ENCODE results near the gene PRKAR1A.

PRKAR1A gene

DNA sequence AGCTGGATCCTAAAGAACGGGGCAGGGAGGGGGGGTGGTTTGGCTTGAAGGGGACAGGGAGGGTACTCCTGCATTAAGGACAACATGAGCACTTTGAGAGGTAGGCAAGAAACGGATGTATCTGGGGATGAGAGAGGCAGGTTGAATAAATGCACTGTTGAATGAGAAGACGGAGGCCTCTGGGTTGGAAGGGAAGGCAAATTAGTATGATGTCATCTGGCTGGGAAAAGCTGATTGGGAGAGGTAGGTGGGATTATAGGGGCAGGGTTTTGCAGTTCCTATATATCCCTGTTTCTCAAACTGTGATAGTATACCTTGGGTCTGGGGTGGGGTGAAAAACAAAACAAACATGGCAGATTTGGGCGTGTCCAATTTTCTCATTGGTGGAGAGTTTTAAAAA, 44.3 kb downstream of the PRKAR1A start:
- TF ChIP-seq, protein P1, sequence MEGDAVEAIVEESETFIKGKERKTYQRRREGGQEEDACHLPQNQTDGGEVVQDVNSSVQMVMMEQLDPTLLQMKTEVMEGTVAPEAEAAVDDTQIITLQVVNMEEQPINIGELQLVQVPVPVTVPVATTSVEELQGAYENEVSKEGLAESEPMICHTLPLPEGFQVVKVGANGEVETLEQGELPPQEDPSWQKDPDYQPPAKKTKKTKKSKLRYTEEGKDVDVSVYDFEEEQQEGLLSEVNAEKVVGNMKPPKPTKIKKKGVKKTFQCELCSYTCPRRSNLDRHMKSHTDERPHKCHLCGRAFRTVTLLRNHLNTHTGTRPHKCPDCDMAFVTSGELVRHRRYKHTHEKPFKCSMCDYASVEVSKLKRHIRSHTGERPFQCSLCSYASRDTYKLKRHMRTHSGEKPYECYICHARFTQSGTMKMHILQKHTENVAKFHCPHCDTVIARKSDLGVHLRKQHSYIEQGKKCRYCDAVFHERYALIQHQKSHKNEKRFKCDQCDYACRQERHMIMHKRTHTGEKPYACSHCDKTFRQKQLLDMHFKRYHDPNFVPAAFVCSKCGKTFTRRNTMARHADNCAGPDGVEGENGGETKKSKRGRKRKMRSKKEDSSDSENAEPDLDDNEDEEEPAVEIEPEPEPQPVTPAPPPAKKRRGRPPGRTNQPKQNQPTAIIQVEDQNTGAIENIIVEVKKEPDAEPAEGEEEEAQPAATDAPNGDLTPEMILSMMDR (conservative IDR thresholded peaks at IDR 0.05), result no peak
- TF ChIP-seq ZFX (IDR thresholded peaks at IDR 0.05), result no peak

DNA sequence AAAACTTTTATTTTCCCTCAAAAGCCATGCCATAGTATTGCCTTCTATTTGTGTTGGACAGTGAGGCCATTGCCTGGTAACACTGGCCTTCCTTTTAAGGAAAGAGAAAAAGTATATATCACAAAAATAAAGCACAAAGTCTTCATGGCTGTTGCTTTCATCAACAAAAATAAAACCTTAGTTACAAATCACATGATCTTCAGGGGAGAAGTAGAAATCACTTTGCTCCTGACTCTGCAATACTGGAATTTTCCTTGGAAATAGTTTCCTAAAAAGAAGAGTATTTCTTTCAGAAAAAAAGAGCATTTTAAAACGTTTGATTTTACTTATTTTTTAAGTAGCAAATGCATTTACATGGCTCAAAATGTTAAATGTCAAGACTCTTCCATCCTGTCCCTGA, 47.1 kb downstream of the PRKAR1A start:
- TF ChIP-seq, protein P1 (conservative IDR thresholded peaks at IDR 0.05), result no peak
- TF ChIP-seq ZFX (IDR thresholded peaks at IDR 0.05), result no peak
- H3K27ac ChIP-seq, result no peak overlapping the region

More for the DNA sequence above, 44.3 kb downstream of the PRKAR1A start:
- H3K27ac ChIP-seq, result no peak overlapping the region

DNA sequence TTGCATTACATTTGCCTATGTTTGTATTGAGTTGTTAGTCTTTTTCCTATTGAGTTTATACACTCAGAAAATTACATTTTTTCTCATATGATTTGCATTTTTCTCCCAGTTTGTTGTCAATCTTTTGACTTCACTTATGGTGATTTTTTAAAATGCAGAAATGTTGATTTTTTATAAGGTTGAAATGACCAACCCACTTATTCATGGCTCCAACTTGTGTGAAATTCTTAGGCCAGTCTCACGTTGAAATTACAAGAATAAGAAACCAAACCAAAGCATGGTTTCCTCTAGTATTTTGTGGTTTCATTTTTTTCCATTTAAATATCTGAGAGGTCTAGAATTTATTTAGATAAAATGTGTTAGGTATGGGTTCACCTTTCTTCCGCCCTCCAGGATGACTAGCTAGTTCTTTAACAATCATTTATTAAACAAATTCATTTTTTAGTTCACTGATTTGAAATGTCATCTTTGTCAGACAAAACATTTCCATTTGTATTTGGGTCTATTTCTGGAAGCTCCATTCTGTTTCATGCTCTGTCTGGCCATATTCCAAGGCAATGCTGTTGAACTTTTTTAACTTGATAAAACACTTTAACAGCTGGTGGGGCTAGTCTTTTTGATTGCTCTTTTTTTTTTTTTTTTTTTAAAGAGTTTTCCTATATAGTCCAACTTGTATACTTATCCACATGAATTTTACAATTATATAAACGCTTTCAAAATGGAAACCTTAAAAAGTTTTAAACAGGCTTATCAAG, 48.9 kb downstream of the PRKAR1A start:
- H3K27ac ChIP-seq, result no peak overlapping the region
- TF ChIP-seq ZFX (IDR thresholded peaks at IDR 0.05), result no peak
- TF ChIP-seq, protein P1 (conservative IDR thresholded peaks at IDR 0.05), result no peak

DNA sequence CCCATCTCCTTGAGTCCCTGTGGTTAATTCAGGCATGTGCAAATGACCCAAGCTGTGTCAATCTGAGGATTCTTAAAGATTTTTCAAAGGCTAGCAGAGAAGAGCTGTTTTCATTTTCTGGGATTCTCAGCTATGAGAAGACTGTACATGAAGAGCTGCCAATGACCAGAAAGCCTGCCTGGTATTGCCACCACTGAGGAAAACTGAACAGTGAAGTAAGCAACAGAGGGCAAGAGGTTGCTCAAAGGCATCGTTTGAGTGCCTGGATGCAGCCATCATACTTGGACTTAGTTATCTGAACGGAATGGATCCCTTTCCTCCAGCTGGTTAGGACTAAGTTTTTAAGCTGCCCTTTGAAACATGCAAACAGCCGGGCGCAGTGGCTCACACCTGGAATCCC, 50.5 kb downstream of the PRKAR1A start:
- H3K27ac ChIP-seq, result no peak overlapping the region
- TF ChIP-seq, protein P1 (conservative IDR thresholded peaks at IDR 0.05), result no peak
- TF ChIP-seq ZFX (IDR thresholded peaks at IDR 0.05), result no peak

DNA sequence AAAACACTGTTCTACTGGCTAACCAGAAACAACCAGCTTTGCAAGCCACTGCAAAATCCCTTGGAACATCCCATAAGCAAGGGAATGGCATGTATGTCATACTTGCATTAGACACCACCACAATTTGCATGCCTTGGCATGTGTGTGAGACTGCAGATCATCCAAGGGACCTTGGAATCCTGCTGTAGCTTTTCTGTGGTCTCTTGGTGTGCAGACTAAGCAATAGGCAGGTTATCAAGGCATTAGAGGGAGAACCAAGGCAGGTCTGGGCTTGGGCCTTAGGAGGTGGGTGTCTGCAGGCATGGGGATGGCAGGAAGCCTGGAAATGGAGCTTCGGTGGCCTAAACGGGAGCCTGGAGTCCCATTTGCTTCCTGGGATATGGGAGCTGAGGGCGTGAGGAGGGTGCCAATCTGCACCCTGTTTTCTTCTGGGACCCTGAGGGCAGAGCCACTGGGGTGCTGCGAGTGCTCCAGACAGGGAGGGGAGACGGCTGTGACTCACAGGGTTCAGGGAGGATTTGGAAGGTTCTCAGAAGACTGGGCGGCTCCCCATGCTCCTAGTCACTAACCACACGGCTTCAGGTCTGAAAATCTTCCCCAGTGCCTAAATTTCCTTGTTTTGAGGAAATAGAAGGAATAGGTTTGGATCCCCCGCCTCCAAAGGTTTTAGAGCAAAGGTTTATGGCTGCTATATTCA, 52.3 kb downstream of the PRKAR1A start:
- TF ChIP-seq, protein P1 (conservative IDR thresholded peaks at IDR 0.05), result no peak
- no peak for TF ChIP-seq ZFX (IDR thresholded peaks at IDR 0.05)
- no peak overlapping the region for H3K27ac ChIP-seq

DNA sequence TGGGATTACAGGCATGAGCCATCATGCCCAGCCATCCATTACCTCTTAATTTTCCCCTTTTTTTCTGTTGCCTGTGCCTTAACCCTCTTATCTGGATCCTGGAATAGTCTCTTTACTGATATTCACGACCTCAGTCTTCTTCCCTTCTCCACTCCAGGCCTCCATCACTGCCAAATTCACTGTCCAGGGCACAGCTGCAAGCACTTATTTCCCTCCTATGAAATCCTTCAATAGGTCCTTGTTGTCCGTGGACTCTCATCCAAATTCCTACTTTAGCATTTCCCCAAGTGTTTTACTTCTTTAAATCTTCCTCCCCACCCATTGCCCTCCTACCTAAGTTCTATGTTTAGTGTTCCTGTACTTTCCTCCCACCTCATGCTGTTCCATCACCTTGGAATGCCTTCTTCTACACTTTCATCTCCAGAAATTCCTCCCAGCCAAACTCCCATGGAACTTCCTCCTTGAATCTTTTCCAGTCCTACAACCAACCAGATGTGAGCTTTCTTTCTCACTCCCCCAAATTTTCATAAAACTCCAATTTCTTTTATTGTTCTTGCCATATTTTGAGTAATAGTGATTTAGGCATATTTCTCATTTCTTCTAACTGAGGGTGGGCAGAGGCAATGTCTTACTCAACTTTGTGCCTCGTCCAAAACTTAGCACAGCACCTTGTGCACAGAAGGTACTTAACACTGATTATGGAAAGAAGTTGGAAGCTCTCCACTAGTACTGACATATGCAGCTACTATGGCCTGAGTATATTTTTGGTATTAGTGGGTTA, 53.6 kb downstream of the PRKAR1A start:
- no peak overlapping the region for H3K27ac ChIP-seq
- TF ChIP-seq ZFX (IDR thresholded peaks at IDR 0.05), result no peak
- TF ChIP-seq, protein P1 (conservative IDR thresholded peaks at IDR 0.05), result no peak

DNA sequence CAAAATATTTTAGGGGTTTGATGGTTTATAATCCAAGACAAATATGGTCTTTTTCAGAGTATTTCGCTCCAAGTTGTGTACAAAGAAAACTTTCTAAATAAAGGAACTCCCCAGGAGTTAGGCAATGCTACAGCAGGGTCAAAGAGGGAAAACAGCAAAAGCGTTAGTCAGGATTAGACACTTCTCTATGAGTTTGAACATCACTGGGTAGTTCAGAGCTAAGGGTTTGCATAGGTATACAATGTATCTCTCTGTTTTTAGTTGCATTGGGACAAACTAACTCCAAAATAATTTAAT, 54.2 kb downstream of the PRKAR1A start:
- H3K27ac ChIP-seq, result no peak overlapping the region
- TF ChIP-seq, protein P1 (conservative IDR thresholded peaks at IDR 0.05), result no peak
- TF ChIP-seq ZFX (IDR thresholded peaks at IDR 0.05), result no peak

Measured in C4-2B (cell line).